RWPE2 (cell line): ENCODE results near the gene UST.

Experiments used
- ATAC-seq: fragments of 200-7000 bp; cut with Tn5 transposase; 3 replicates; pipeline ENCODE4 v1.9.1; 2021; ENCODE audit warnings: low read depth
- DNase-seq: peaks from one replicate; pipeline ENCODE4 v3.0.0-alpha.2; 2020; ENCODE audit warnings: low spot score
- H3K27ac ChIP-seq: fragments of 450-650 bp; 2 replicates; pipeline ENCODE4 v1.5.1; 2017; ENCODE audit warnings: mild to moderate bottlenecking; ENCODE audit not compliant: poor library complexity, severe bottlenecking
- H3K27me3 ChIP-seq: fragments of 250-450 bp; sonication (Bioruptor Pico); 2 replicates; pipeline ENCODE4 v1.5.1; 2021; ENCODE audit warnings: mild to moderate bottlenecking, moderate library complexity; ENCODE audit not compliant: insufficient read depth, poor library complexity, severe bottlenecking
- H3K36me3 ChIP-seq: fragments of 250-450 bp; sonication (Bioruptor Pico); 2 replicates; pipeline ENCODE4 v1.5.1; 2020; ENCODE audit warnings: low read depth, mild to moderate bottlenecking, moderate library complexity
- H3K4me1 ChIP-seq: fragments of 250-450 bp; sonication (Bioruptor Pico); 2 replicates; pipeline ENCODE4 v1.5.1; 2021; ENCODE audit warnings: mild to moderate bottlenecking, moderate library complexity; ENCODE audit not compliant: insufficient read depth, poor library complexity, severe bottlenecking
- H3K4me3 ChIP-seq: fragments of 250-450 bp; sonication (Bioruptor Pico); 2 replicates; pipeline ENCODE4 v1.5.1; 2021; ENCODE audit warnings: mild to moderate bottlenecking, moderate library complexity; ENCODE audit not compliant: severe bottlenecking
- H3K9me3 ChIP-seq: fragments of 250-450 bp; sonication (Bioruptor Pico); 2 replicates; pipeline ENCODE4 v1.5.1; 2021; ENCODE audit warnings: mild to moderate bottlenecking, moderate library complexity; ENCODE audit not compliant: severe bottlenecking
- TF ChIP-seq, protein P1 (sequence below): fragments of 450-650 bp; IDR thresholded peaks from one replicate; pipeline ENCODE4 v1.5.1; 2017; ENCODE audit warnings: mild to moderate bottlenecking, moderate library complexity; ENCODE audit not compliant: poor library complexity, severe bottlenecking

Gene UST

DNA sequence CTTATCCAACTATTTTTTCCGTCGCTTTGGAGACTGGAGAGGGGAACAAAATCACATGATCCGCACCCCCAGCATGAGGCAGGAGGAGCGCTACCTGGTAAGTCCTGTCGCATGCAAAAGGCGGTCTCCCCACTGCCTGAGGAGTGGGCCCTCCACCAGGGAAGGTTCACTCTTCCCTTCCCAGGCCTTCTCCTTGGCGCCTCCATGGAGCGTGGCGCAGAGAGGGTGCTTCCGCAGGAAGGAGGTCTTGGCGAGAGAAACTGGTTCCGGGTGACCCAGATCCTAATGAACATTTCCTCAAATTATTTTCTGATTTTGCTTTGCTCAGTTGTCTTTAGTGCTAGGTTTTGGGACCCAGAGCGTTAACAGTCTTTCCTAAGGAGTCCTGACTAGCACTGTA lies 217.6 kb downstream of the UST start:
- no peak overlapping the region for H3K4me3 ChIP-seq
- H3K27ac ChIP-seq = no peak overlapping the region
- ATAC-seq (no peak), DNase-seq (no peak)
- H3K27me3 ChIP-seq = no peaks in the 10 kb centered on the region
- TF ChIP-seq, protein P1, sequence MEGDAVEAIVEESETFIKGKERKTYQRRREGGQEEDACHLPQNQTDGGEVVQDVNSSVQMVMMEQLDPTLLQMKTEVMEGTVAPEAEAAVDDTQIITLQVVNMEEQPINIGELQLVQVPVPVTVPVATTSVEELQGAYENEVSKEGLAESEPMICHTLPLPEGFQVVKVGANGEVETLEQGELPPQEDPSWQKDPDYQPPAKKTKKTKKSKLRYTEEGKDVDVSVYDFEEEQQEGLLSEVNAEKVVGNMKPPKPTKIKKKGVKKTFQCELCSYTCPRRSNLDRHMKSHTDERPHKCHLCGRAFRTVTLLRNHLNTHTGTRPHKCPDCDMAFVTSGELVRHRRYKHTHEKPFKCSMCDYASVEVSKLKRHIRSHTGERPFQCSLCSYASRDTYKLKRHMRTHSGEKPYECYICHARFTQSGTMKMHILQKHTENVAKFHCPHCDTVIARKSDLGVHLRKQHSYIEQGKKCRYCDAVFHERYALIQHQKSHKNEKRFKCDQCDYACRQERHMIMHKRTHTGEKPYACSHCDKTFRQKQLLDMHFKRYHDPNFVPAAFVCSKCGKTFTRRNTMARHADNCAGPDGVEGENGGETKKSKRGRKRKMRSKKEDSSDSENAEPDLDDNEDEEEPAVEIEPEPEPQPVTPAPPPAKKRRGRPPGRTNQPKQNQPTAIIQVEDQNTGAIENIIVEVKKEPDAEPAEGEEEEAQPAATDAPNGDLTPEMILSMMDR = no peak
- H3K9me3 ChIP-seq = no peaks in the 10 kb centered on the region
- no peaks in the 10 kb centered on the region for H3K4me1 ChIP-seq
- H3K36me3 ChIP-seq = no peaks in the 10 kb centered on the region

DNA sequence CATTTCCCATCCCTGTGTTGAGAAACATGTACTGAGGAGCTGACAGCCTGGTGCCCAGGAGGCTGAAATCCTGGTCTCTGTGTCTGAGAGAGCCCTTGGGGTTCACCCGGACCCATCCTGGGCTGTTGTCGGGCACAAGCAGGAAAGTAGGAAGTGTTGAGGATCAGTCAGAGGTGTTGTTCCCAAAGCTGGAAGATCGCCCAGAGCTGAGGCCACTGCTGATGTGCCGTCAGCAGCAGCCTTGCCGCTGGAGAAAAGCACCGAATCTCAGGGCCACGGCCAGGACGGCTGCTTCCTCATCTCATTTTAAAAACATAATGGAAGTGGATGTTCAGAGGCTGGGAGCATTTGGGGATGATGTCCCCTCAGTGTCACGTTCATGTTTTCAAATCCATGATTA lies 218.5 kb downstream of the UST start:
- H3K27ac ChIP-seq = no peak overlapping the region
- ATAC-seq (no peak), DNase-seq (no peak)
- H3K36me3 ChIP-seq = no peaks in the 10 kb centered on the region
- no peaks in the 10 kb centered on the region for H3K27me3 ChIP-seq
- no peaks in the 10 kb centered on the region for H3K4me1 ChIP-seq
- TF ChIP-seq, protein P1 = no peak
- no peak overlapping the region for H3K4me3 ChIP-seq
- H3K9me3 ChIP-seq = no peaks in the 10 kb centered on the region

DNA sequence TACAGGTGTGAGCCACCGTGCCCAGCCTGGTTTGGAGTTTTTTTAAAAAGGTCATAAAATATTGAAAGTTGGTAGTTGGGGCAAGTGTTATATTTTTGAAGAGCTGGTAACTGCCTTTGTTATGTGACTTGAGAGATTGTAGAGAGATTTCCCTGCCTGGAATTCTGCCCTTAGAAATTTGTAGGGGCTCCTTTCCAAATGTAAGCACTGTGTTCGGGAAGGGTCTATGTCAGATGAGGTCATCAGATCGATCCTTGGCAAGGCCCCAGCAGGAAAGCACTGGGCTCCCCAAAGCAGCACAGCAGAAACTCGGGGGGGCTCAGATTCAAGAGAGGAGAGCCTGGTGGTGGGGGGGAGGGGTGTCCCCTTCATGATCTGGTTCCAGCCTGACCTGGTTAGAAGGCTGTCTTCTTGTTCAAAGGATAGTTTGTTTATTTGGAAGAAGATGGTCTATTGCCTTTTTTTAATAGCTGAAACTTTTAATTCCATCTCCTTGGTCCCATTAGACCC lies 220.2 kb downstream of the UST start:
- Histone ChIP-seq H3K9me3 (no peaks in the 10 kb centered on the region), H3K4me3 (no peak overlapping the region), H3K36me3 (no peaks in the 10 kb centered on the region), H3K27ac (no peak overlapping the region), H3K4me1 (no peaks in the 10 kb centered on the region), H3K27me3 (no peaks in the 10 kb centered on the region)
- no peak for DNase-seq
- no peak for ATAC-seq
- TF ChIP-seq, protein P1 = no peak

DNA sequence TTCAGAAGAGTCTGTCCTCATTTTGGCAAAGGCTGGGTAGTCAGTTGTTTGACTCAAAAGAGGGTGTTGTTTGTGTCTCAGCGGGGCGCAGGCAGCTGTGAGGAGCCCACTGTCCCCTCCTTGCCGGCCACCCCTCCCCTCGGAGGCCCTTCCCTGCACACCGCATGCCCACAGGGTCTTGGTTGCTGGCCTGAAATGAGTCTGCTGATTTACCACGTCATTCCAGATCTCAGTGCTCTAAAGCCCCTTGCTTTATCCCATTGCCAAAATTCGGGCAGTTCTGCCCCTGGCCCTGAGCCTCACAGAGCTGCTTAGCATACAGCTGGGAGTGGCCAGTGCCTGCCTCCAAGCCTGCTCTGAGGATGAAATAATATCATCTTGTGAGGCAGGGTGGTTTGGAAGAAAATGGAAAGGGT lies 220.7 kb downstream of the UST start:
- no peaks in the 10 kb centered on the region for H3K27me3 ChIP-seq
- no peak overlapping the region for H3K27ac ChIP-seq
- no peak overlapping the region for H3K4me3 ChIP-seq
- H3K36me3 ChIP-seq = no peaks in the 10 kb centered on the region
- DNase-seq (no peak), ATAC-seq (no peak)
- H3K9me3 ChIP-seq = no peaks in the 10 kb centered on the region
- TF ChIP-seq, protein P1 = no peak
- H3K4me1 ChIP-seq = no peaks in the 10 kb centered on the region

DNA sequence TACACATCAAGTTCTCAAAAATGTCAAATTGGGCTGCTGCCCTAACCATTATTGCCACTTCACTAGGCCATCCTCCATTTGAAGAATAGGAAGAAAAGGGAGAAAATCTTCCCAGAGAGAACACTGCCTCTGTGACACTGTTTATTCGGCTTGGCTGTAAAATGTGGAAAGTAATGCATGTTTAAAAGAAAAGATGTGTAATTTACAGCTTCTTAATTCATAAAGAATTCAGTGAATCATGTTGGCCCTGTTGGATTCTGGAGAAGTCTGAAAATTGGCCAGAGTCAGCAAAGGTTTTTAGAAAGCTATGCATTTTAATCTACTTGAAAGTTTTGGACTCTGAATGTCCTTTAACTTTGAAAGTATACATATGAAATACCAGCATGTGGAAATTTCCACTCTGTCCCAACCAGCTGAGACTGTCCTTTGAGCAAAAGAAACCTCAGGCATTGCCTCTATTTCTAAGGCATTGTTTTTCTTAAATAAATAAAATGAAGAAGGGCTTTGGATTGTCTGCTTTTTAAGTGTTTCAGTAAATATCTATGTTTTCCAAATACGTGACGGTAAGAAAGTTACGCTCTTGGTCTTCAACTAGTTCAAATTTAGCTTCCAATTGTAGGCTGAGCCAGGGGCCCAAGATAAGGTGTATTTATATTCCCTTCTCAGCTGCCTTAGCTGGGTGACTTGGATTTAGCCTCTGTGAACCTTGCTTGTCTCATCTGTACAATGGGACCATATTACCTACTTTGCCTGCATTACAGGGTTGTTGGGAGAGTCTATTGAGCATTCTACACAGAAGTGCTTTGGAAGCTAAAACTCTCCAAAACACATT lies 222.2 kb downstream of the UST start:
- H3K4me1 ChIP-seq = no peaks in the 10 kb centered on the region
- no peak overlapping the region for H3K27ac ChIP-seq
- ATAC-seq = no peak

More for the DNA sequence above, 222.2 kb downstream of the UST start:
- no peaks in the 10 kb centered on the region for H3K36me3 ChIP-seq
- no peaks in the 10 kb centered on the region for H3K27me3 ChIP-seq
- H3K4me3 ChIP-seq = no peak overlapping the region
- no peak for DNase-seq
- TF ChIP-seq, protein P1 = no peak
- H3K9me3 ChIP-seq = no peaks in the 10 kb centered on the region
